Psoas muscle (tissue), 8 donors: ENCODE results near the gene DIRAS1. TPM values are rescaled to one million over a fixed set of nuclear protein-coding genes. Genes with fewer than 3 reads are reported as not detected.
A peak's percentile ranks its signal among the peaks of the same experiment; 100 is the strongest.

Source experiments
- ATAC-seq, 4 donors: fragments of 200-7000 bp; cut with Tn5 transposase; one replicate each; pipeline ENCODE4 v1.9.1; 2020; ENCODE audit warnings: moderate library complexity in 3 of 4, mild to moderate bottlenecking in 2 of 4
- DNase-seq, 2 donors: peaks; one replicate each; pipeline ENCODE4 v3.0.0-alpha.2; 2020
- H3K27ac ChIP-seq: fragments of 200-600 bp; one replicate; pipeline ENCODE4 v1.8.0; 2022
- H3K27me3 ChIP-seq, 3 donors: fragments of 200-600 bp in 1 of 3; one replicate each; pipeline versions ENCODE4 v1.6.1 to v1.8.0; 2013 to 2022; ENCODE audit warnings: low read length in 2 of 3, mild to moderate bottlenecking in 2 of 3, moderate library complexity in 1 of 3; ENCODE audit not compliant: insufficient read depth in 3 of 3
- H3K36me3 ChIP-seq, 2 donors: fragments of 200-600 bp in 1 of 2; one replicate each; pipeline versions ENCODE4 v1.6.1 to v1.8.0; 2013 to 2022; ENCODE audit warnings: low read depth in 1 of 2, mild to moderate bottlenecking in 1 of 2, moderate library complexity in 1 of 2; ENCODE audit not compliant: insufficient read depth in 1 of 2
- H3K4me1 ChIP-seq: fragments of 200-600 bp; one replicate; pipeline ENCODE4 v1.8.0; 2022
- H3K4me3 ChIP-seq: fragments of 200-600 bp; one replicate; pipeline ENCODE4 v1.8.0; 2022; ENCODE audit warnings: mild to moderate bottlenecking
- H3K9me3 ChIP-seq: fragments of 200-600 bp; one replicate; pipeline ENCODE4 v1.8.0; 2022
- WGBS, 3 donors: extraction: QIAGEN DNeasy Blood & Tissue Kit; methylation state at CpG; one replicate each; pipeline versions ENCODE4 v1.1.6 to v1.1.7; 2013; 5-methylcytosine and 5-hydroxymethylcytosine counted together
- intact Hi-C, 2 donors: fragments of 100-400 bp; cut with DNase I; formaldehyde crosslinking; loops; one replicate each; pipeline versions ENCODE4 v1.11.0 to v1.14.2; 2022
- polyA plus RNA-seq, 3 donors: library from polyadenylated mRNA; stranded (reverse); fragments of 200-250 nt; gene quantifications; one replicate each; pipeline ENCODE4 v1.2.3, GENCODE V29; 2013
- total RNA-seq, 4 donors: library from RNA; stranded (reverse); fragmentation: NEBNext Ultra II Directional in 2 of 4; extraction: Animal tissue kit (Norgen Biotek cat#: 25700) in 2 of 4; gene quantifications; one replicate each; pipeline versions ENCODE4 v1.2.1 to v1.2.4, GENCODE V29; 2021 to 2023
- TF ChIP-seq, protein P1 (sequence below): fragments of 200-600 bp; IDR thresholded peaks from one replicate; pipeline ENCODE4 v1.8.0; 2022; ENCODE audit warnings: antibody characterized with exemption
- donor health status: healthy with polysubstance abuse.
- donor health status: DM: no; HTN: no; CAD: no; lungs with moderate emphysema.
- donor health status: Bipolar disorder and iron deficiency.
- donor health status: healthy.
- donor health status: DM: yes; HTN: yes; CAD: no.
- donor health status: DM: no; HTN: no; CAD: no.
- donor health status: DM: no; HTN: no; CAD: no.
- donor health status: DM: yes; HTN: yes; CAD: no.

The DIRAS1 gene
- total and polyA plus RNA-seq, 7 donors, result 0.13 to 29.9 (median 1.8) TPM

DNA sequence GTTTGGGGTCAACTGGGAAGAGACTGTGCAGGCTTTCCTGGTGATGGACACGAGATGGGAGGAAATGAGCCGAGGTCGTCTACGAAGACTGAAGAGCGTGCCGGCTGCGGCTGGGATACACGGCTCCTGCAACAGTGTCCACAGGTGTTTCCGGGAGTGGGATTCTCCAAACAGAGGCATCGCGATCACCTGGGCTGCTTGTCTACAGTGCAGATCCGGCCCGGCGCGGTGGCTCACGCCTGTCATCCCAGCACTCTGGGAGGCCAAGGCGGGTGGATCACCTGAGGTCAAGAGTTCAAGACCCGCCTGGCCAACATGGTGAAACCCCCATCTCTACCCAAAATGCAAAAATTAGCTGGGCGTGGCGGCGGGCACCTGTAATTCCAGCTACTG, 30.3 kb upstream of the DIRAS1 start:
- intact Hi-C loops, result loop anchor here in 1 of 2 donors (5.0 kb wide), 1 partner anchor 104 kb away; no protein-coding TSS in a partner anchor
- TF ChIP-seq, protein P1, sequence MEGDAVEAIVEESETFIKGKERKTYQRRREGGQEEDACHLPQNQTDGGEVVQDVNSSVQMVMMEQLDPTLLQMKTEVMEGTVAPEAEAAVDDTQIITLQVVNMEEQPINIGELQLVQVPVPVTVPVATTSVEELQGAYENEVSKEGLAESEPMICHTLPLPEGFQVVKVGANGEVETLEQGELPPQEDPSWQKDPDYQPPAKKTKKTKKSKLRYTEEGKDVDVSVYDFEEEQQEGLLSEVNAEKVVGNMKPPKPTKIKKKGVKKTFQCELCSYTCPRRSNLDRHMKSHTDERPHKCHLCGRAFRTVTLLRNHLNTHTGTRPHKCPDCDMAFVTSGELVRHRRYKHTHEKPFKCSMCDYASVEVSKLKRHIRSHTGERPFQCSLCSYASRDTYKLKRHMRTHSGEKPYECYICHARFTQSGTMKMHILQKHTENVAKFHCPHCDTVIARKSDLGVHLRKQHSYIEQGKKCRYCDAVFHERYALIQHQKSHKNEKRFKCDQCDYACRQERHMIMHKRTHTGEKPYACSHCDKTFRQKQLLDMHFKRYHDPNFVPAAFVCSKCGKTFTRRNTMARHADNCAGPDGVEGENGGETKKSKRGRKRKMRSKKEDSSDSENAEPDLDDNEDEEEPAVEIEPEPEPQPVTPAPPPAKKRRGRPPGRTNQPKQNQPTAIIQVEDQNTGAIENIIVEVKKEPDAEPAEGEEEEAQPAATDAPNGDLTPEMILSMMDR, result no peak
- WGBS, 3 donors, result 84 to 88% (median 85%) methylated on average over 21 of the region's 21 CpGs

DNA sequence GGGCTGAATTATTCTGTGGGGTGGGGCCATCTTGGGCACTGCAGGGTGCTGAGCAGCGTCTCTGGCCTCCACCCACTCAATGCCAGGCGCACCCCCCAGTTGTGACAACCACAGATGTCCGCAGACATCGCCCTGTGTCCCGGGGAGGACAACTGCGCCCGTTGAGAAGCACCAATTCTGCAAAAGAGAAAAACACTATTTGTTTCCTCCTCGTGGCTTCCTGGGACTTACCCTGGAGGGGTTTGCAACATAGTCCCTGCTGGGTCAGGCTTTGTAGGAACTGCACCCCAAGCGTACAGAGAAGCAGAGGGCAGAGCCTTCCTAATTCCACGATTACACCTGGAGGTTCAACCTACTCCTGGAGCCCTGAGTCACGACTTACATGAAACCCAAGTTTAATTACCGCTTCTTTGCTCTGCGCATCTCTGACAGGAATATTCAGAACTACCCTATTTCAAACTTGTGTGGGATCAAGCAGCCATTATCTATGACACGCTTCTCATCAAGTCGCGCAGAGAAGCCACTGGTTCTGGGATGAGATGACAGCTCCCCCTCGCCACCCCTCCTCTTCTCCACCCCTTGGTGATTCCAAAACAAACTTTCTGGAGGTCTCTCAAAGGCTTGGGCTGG, 29.8 kb upstream of the DIRAS1 start:
- no peak overlapping the region for H3K27ac ChIP-seq
- ATAC-seq (no peak), DNase-seq (no peak)
- H3K9me3 ChIP-seq, result no peaks in the 10 kb centered on the region
- no peak overlapping the region for H3K4me3 ChIP-seq
- TF ChIP-seq, protein P1, result no peak
- intact Hi-C loops, result loop anchor here in 1 of 2 donors (5.0 kb wide), 1 partner anchor 104 kb away; no protein-coding TSS in a partner anchor
- peaks cover 0 to 29% of the 10 kb centered on the region in 2 donors for H3K36me3 ChIP-seq
- H3K4me1 ChIP-seq, result no peaks in the 10 kb centered on the region
- 73 to 76% (median 76%) methylated on average over 17 of the region's 17 CpGs for WGBS, 3 donors
- no peaks in the 10 kb centered on the region for H3K27me3 ChIP-seq

More for the DNA sequence above, 30.3 kb upstream of the DIRAS1 start:
- Histone ChIP-seq H3K9me3 (no peaks in the 10 kb centered on the region), H3K36me3 (peaks cover 0 to 34% of the 10 kb centered on the region in 2 donors), H3K27me3 (no peaks in the 10 kb centered on the region), H3K4me1 (no peaks in the 10 kb centered on the region), H3K4me3 (no peak overlapping the region), H3K27ac (no peak overlapping the region)
- DNase-seq (peak in 1 of 2 donors; percentile 46), ATAC-seq (no peak)

DNA sequence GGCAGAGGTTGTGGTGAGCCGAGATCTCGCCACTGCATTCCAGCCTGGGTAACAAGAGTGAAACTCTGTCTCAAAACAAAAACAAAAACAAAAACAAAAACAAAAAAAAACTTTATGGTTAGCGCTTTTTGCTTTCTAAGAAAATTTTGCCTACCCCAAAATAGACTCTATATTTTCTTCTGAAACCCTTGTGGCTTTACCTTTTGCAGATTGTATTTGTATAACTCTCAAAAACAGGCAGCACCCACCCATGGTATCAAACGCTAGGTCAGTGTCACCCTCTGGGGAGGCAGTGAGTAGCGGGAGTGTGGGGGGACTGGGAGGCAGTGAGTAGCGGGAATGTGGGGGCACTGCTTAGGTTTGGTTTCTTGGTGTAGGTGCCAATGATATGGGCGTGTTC, 26.2 kb upstream of the DIRAS1 start:
- Histone ChIP-seq H3K9me3 (no peaks in the 10 kb centered on the region), H3K4me3 (no peak overlapping the region), H3K4me1 (no peaks in the 10 kb centered on the region), H3K27me3 (peaks cover 0 to 3% (median 0%) of the 10 kb centered on the region in 3 donors), H3K36me3 (no peaks in the 10 kb centered on the region), H3K27ac (no peak overlapping the region)
- 83 to 87% (median 84%) methylated on average over 7 of the region's 7 CpGs for WGBS, 3 donors
- intact Hi-C loops, result no loop called here
- TF ChIP-seq, protein P1, result no peak
- ATAC-seq, result no peak
- DNase-seq, result no peak

DNA sequence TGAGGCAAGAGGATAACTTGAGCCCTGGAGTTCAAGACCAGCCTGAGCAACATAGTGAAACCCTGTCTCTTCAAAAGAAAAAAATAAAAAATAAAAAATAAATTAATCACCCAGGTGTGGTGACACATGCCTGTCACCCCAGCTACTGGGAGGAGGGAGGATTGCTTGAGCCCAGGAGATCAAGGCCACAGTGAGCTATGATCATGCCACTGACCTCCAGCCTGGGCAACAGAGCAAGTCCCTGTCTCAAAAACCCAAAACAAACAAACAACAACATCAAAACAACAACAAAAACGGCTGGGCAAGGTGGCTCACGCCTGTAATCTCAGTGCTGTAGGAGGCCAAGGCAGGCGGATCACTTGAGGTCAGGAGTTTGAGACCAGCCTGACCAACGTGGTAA, 22.9 kb upstream of the DIRAS1 start:
- Histone ChIP-seq H3K4me1 (peaks cover under 1% of the 10 kb centered on the region), H3K36me3 (no peaks in the 10 kb centered on the region), H3K27ac (no peak overlapping the region), H3K27me3 (peaks cover 0 to 3% (median 0%) of the 10 kb centered on the region in 3 donors), H3K4me3 (no peak overlapping the region), H3K9me3 (no peaks in the 10 kb centered on the region)
- intact Hi-C loops, result no loop called here
- 39 to 43% (median 40%) methylated on average over 4 of the region's 4 CpGs for WGBS, 3 donors
- no peak for DNase-seq
- TF ChIP-seq, protein P1, result no peak
- no peak for ATAC-seq

DNA sequence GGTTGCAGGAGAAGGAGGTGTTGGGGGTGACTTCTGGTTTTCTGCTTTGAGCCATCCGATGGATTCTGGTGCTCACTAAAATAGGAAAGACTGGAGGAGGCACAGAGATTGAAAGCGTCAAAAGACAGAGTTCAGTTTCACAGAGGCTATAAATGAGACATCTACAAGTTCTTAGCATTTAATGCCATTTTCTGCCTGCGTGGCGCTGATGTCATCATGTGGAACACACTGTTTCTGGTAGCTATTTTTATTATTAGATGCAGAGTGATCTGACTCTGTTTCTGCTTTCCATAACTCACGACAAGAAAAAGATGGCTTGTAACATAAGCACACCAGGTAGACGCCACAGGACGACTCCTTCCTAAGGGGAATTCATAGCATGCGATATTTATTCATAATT, 21.9 kb upstream of the DIRAS1 start:
- peaks cover 3% of the 10 kb centered on the region for H3K4me1 ChIP-seq
- TF ChIP-seq, protein P1, result no peak
- DNase-seq, result no peak
- no peak for ATAC-seq
- H3K27ac ChIP-seq, result no peak overlapping the region
- peaks cover 0 to 3% (median 0%) of the 10 kb centered on the region in 3 donors for H3K27me3 ChIP-seq
- no peaks in the 10 kb centered on the region for H3K9me3 ChIP-seq
- no peaks in the 10 kb centered on the region for H3K36me3 ChIP-seq
- WGBS, 3 donors, result 71 to 73% (median 72%) methylated on average over 8 of the region's 8 CpGs
- no peak overlapping the region for H3K4me3 ChIP-seq
- intact Hi-C loops, result no loop called here
